ENCODE data around the gene SVIL. TPM values are rescaled to one million over a fixed set of nuclear protein-coding genes. Genes with fewer than 3 reads are reported as not detected.
"Not testable (repeated sequence)": the region's sequence is repeated elsewhere in the genome, so short reads cannot be mapped to it uniquely, and the experiment has no call there.

SVIL gene
- total RNA-seq, 2 experiments from 2014 or later, result 10.3 to 12.8 TPM

GRCh38 chr10:29455095-29455494 is 179.7 kb downstream of the SVIL start:
- CTCF ChIA-PET, result interaction anchor here (1.5 kb wide), 1 partner anchor 41 kb away, joined by 4 read pairs; no protein-coding TSS in a partner anchor
- POLR2A ChIA-PET, result no interaction called here
- no peak overlapping the region for H3K4me3 Mint-ChIP-seq

GRCh38 chr10:29454250-29454649 is 180.5 kb downstream of the SVIL start:
- H3K27ac Mint-ChIP-seq, result no peak overlapping the region
- ChIA-PET CTCF (no interaction called here), POLR2A (no interaction called here)
- no peak for DNase-seq
- H3K36me3 Mint-ChIP-seq (ENCODE audit: low read depth), result peaks cover 14% of the 10 kb centered on the region
- H3K4me1 Mint-ChIP-seq, result no peaks in the 10 kb centered on the region
- H3K4me3 Mint-ChIP-seq, result no peak overlapping the region
- no peaks in the 10 kb centered on the region for H3K27me3 Mint-ChIP-seq
- no peaks in the 10 kb centered on the region for H3K9me3 Mint-ChIP-seq

More at GRCh38 chr10:29455095-29455494, 179.7 kb downstream of the SVIL start:
- no peaks in the 10 kb centered on the region for H3K4me1 Mint-ChIP-seq
- H3K36me3 Mint-ChIP-seq (ENCODE audit: low read depth), result peaks cover 21% of the 10 kb centered on the region
- no peak for DNase-seq
- no peaks in the 10 kb centered on the region for H3K27me3 Mint-ChIP-seq
- H3K27ac Mint-ChIP-seq, result no peak overlapping the region
- H3K9me3 Mint-ChIP-seq, result peaks cover 5% of the 10 kb centered on the region

- CTCF ChIA-PET, result no interaction called here
- no peak overlapping the region for H3K27ac Mint-ChIP-seq
- peaks cover 7% of the 10 kb centered on the region for H3K36me3 Mint-ChIP-seq (ENCODE audit: low read depth)
- H3K9me3 Mint-ChIP-seq, result no peaks in the 10 kb centered on the region
- DNase-seq, result no peak
- peaks cover 3% of the 10 kb centered on the region for H3K4me1 Mint-ChIP-seq
- POLR2A ChIA-PET, result no interaction called here
- H3K4me3 Mint-ChIP-seq, result no peak overlapping the region
- H3K27me3 Mint-ChIP-seq, result no peaks in the 10 kb centered on the region
These were observed 182.2 kb downstream of the SVIL start for GRCh38 chr10:29452546-29452945.

- H3K4me3 Mint-ChIP-seq, result no peak overlapping the region
- no peaks in the 10 kb centered on the region for H3K27me3 Mint-ChIP-seq
- peaks cover 3% of the 10 kb centered on the region for H3K4me1 Mint-ChIP-seq
- ChIA-PET CTCF (interaction anchor here (1.7 kb wide), 1 partner anchor 9 kb away, joined by 3 read pairs; no protein-coding TSS in a partner anchor), POLR2A (no interaction called here)
- H3K9me3 Mint-ChIP-seq, result no peaks in the 10 kb centered on the region
- DNase-seq, result no peak
- no peak overlapping the region for H3K27ac Mint-ChIP-seq
- H3K36me3 Mint-ChIP-seq (ENCODE audit: low read depth), result peaks cover 5% of the 10 kb centered on the region
These were observed 182.8 kb downstream of the SVIL start for GRCh38 chr10:29451946-29452345.

GRCh38 chr10:29450405-29450804 is 184.4 kb downstream of the SVIL start:
- Mint-ChIP-seq H3K27me3 (no peaks in the 10 kb centered on the region), H3K27ac (no peak overlapping the region), H3K4me3 (no peak overlapping the region), H3K9me3 (no peaks in the 10 kb centered on the region), H3K36me3 (ENCODE audit: low read depth) (peaks cover 5% of the 10 kb centered on the region), H3K4me1 (peaks cover 11% of the 10 kb centered on the region)
- no peak for DNase-seq
- POLR2A ChIA-PET, result no interaction called here
- CTCF ChIA-PET, result interaction anchor here (1.4 kb wide), 2 partner anchors 26 to 47 kb away, joined by 3 to 4 read pairs; no protein-coding TSS in a partner anchor

GRCh38 chr10:29448756-29449592 is 185.8 kb downstream of the SVIL start:
- H3K4me3 Mint-ChIP-seq; H3K27ac Mint-ChIP-seq; H3K36me3 Mint-ChIP-seq (ENCODE audit: low read depth); H3K9me3 Mint-ChIP-seq; H3K27me3 Mint-ChIP-seq: not testable (repeated sequence)
- ChIA-PET CTCF (interaction anchor here (0.7 to 1.7 kb wide), 12 partner anchors 9 to 70 kb away, joined by 3 to 10 read pairs (median 4); no protein-coding TSS in a partner anchor), POLR2A (interaction anchor here (0.7 kb wide), 1 partner anchor 56 kb away, joined by 3 read pairs; no protein-coding TSS in a partner anchor)
- H3K4me1 Mint-ChIP-seq, result peaks cover 11% of the 10 kb centered on the region
- DNase-seq, result peak; percentile 74

- H3K27ac Mint-ChIP-seq, result no peak overlapping the region
These were observed 186.6 kb downstream of the SVIL start for GRCh38 chr10:29448125-29448524.

GRCh38 chr10:29446327-29446726 is 188.4 kb downstream of the SVIL start:
- CTCF ChIA-PET, result interaction anchor here (0.7 to 1.5 kb wide), 9 partner anchors 15 to 67 kb away, joined by 3 to 6 read pairs (median 3); no protein-coding TSS in a partner anchor

More at GRCh38 chr10:29448125-29448524, 186.6 kb downstream of the SVIL start:
- no peak overlapping the region for H3K4me3 Mint-ChIP-seq
- DNase-seq, result no peak
- peaks cover 11% of the 10 kb centered on the region for H3K4me1 Mint-ChIP-seq
- no peaks in the 10 kb centered on the region for H3K36me3 Mint-ChIP-seq (ENCODE audit: low read depth)
- POLR2A ChIA-PET, result interaction anchor here (0.7 kb wide), 1 partner anchor 56 kb away, joined by 3 read pairs; no protein-coding TSS in a partner anchor
- H3K9me3 Mint-ChIP-seq, result no peaks in the 10 kb centered on the region
- CTCF ChIA-PET, result interaction anchor here (0.7 to 1.7 kb wide), 8 partner anchors 8 to 62 kb away, joined by 3 to 10 read pairs (median 4); no protein-coding TSS in a partner anchor
- no peaks in the 10 kb centered on the region for H3K27me3 Mint-ChIP-seq

GRCh38 chr10:29443745-29444523 is 190.8 kb downstream of the SVIL start:
- CTCF ChIA-PET, result no interaction called here

More at GRCh38 chr10:29446327-29446726, 188.4 kb downstream of the SVIL start:
- Mint-ChIP-seq H3K4me3 (no peak overlapping the region), H3K36me3 (ENCODE audit: low read depth) (no peaks in the 10 kb centered on the region), H3K4me1 (peaks cover 11% of the 10 kb centered on the region), H3K27ac (no peak overlapping the region), H3K9me3 (no peaks in the 10 kb centered on the region), H3K27me3 (no peaks in the 10 kb centered on the region)
- DNase-seq, result no peak
- POLR2A ChIA-PET, result no interaction called here

GRCh38 chr10:29440981-29441380 is 193.8 kb downstream of the SVIL start:
- Mint-ChIP-seq H3K9me3 (peaks cover 11% of the 10 kb centered on the region), H3K27ac (no peak overlapping the region), H3K27me3 (no peaks in the 10 kb centered on the region), H3K4me3 (no peak overlapping the region), H3K36me3 (ENCODE audit: low read depth) (peaks cover 16% of the 10 kb centered on the region), H3K4me1 (peaks cover 3% of the 10 kb centered on the region)
- CTCF ChIA-PET, result interaction anchor here (1.0 to 1.3 kb wide), 2 partner anchors 40 to 55 kb away, joined by 3 read pairs; no protein-coding TSS in a partner anchor
- POLR2A ChIA-PET, result no interaction called here
- no peak for DNase-seq

More at GRCh38 chr10:29443745-29444523, 190.8 kb downstream of the SVIL start:
- no peaks in the 10 kb centered on the region for H3K27me3 Mint-ChIP-seq
- peaks cover 6% of the 10 kb centered on the region for H3K9me3 Mint-ChIP-seq
- peaks cover 9% of the 10 kb centered on the region for H3K4me1 Mint-ChIP-seq
- no peak overlapping the region for H3K27ac Mint-ChIP-seq
- peaks cover 8% of the 10 kb centered on the region for H3K36me3 Mint-ChIP-seq (ENCODE audit: low read depth)
- POLR2A ChIA-PET, result no interaction called here
- DNase-seq, result no peak
- no peak overlapping the region for H3K4me3 Mint-ChIP-seq

- H3K27ac Mint-ChIP-seq, DNase-seq: not testable (repeated sequence)
These were observed 195.8 kb downstream of the SVIL start for GRCh38 chr10:29439005-29439404.

GRCh38 chr10:29438271-29438670 is 196.5 kb downstream of the SVIL start:
- ChIA-PET CTCF (no interaction called here), POLR2A (no interaction called here)

More at GRCh38 chr10:29439005-29439404, 195.8 kb downstream of the SVIL start:
- peaks cover 17% of the 10 kb centered on the region for H3K36me3 Mint-ChIP-seq (ENCODE audit: low read depth)
- H3K4me3 Mint-ChIP-seq, H3K27me3 Mint-ChIP-seq, H3K4me1 Mint-ChIP-seq, POLR2A ChIA-PET: not testable (repeated sequence)
- H3K9me3 Mint-ChIP-seq, result peaks cover 11% of the 10 kb centered on the region
- CTCF ChIA-PET, result interaction anchor here (1.2 kb wide), 1 partner anchor 9 kb away, joined by 4 read pairs; no protein-coding TSS in a partner anchor

GRCh38 chr10:29437871-29438270 is 196.9 kb downstream of the SVIL start:
- POLR2A ChIA-PET, result no interaction called here
- peaks cover 11% of the 10 kb centered on the region for H3K9me3 Mint-ChIP-seq
- no peak for DNase-seq
- H3K27me3 Mint-ChIP-seq, result no peaks in the 10 kb centered on the region
- CTCF ChIA-PET, result no interaction called here
- peaks cover 17% of the 10 kb centered on the region for H3K36me3 Mint-ChIP-seq (ENCODE audit: low read depth)
- H3K27ac Mint-ChIP-seq, result no peak overlapping the region
- no peaks in the 10 kb centered on the region for H3K4me1 Mint-ChIP-seq
- no peak overlapping the region for H3K4me3 Mint-ChIP-seq

More at GRCh38 chr10:29438271-29438670, 196.5 kb downstream of the SVIL start:
- peaks cover 17% of the 10 kb centered on the region for H3K36me3 Mint-ChIP-seq (ENCODE audit: low read depth)
- no peak overlapping the region for H3K27ac Mint-ChIP-seq
- H3K4me3 Mint-ChIP-seq, result no peak overlapping the region
- DNase-seq, result no peak
- H3K4me1 Mint-ChIP-seq, result no peaks in the 10 kb centered on the region
- H3K9me3 Mint-ChIP-seq, result peaks cover 11% of the 10 kb centered on the region
- H3K27me3 Mint-ChIP-seq, result no peaks in the 10 kb centered on the region
